ENCODE results near the gene FAAP100.
"Not testable (repeated sequence)": the region's sequence is repeated elsewhere in the genome, so short reads cannot be mapped to it uniquely, and the experiment has no call there.

FAAP100 gene

DNA sequence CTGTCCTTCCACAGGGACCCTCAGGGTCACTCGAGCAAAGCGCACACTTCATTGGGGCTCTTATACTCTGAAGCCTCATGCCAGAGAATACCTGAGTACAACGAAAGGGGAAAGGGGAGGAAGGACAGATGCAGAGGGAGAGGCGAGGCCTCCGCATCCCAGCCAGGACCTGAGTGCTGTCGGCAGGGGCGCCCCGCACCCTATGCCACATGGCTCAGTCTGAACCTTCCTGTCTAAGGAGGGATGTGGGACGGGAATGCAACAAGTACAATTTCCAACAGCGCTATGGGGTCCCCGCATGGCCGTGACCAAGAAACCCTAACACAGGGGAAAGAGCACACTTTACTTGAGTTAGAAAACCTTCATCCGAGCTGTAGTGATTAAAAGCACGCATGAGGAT lies 39.8 kb upstream of the FAAP100 start:
- TF ChIP-seq, protein P1, sequence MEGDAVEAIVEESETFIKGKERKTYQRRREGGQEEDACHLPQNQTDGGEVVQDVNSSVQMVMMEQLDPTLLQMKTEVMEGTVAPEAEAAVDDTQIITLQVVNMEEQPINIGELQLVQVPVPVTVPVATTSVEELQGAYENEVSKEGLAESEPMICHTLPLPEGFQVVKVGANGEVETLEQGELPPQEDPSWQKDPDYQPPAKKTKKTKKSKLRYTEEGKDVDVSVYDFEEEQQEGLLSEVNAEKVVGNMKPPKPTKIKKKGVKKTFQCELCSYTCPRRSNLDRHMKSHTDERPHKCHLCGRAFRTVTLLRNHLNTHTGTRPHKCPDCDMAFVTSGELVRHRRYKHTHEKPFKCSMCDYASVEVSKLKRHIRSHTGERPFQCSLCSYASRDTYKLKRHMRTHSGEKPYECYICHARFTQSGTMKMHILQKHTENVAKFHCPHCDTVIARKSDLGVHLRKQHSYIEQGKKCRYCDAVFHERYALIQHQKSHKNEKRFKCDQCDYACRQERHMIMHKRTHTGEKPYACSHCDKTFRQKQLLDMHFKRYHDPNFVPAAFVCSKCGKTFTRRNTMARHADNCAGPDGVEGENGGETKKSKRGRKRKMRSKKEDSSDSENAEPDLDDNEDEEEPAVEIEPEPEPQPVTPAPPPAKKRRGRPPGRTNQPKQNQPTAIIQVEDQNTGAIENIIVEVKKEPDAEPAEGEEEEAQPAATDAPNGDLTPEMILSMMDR (IDR thresholded peaks at IDR 0.05; ENCODE audit: low read depth, low read length) = no peak
- Histone ChIP-seq H3K4me1 (no peaks in the 10 kb centered on the region), H3K4me3 (ENCODE audit: low read depth, low read length) (no peak overlapping the region), H3K27me3 (no peaks in the 10 kb centered on the region), H3K36me3 (peaks cover 78% of the 10 kb centered on the region), H3K9me3 (no peaks in the 10 kb centered on the region)
- DNase-seq = no peak

DNA sequence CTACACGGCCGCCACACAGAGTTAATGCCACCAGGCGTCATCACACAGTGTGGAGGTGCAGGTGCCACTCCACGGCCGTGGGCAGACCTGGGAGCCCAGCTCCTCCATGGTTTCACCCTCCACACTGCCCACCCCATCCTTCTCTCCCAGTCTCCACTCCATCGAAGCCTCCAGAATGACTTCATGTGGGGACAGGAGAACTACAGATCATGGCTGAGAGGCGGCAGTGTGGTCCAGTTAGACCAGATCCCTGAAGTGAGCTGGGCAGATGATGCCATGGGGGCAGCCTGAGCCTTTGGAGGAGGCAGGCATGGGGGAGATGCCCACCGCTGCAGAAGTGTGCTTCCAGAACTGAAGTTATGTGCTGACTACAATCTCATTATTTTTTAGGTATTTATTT lies 38.0 kb upstream of the FAAP100 start:
- Histone ChIP-seq H3K9me3 (no peaks in the 10 kb centered on the region), H3K36me3 (peaks cover 80% of the 10 kb centered on the region)
- TF ChIP-seq, protein P1 (IDR thresholded peaks at IDR 0.05; ENCODE audit: low read depth, low read length) = no peak

DNA sequence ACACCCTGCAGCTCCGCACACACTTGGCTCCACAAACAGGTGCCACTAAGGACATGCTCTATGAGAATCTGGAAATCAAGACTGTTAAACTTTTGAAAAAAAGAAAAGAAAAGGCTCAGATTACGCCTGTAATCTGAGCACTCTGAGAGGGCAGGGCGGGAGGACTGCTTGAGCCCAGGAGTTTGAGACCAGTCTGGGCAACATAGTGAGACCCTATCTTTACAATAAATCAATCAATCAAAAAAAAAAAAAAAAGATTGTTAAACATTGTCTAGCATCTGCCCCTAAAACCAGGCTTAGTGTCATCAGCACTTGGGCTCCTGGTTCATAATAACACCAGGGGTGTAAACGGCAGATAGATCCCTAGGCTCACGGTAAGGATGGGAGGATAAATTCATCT lies 37.5 kb upstream of the FAAP100 start:
- TF ChIP-seq, protein P1 (IDR thresholded peaks at IDR 0.05; ENCODE audit: low read depth, low read length) = no peak
- no peak for DNase-seq

More for the DNA sequence above, 38.0 kb upstream of the FAAP100 start:
- DNase-seq = no peak
- Histone ChIP-seq H3K27me3 (no peaks in the 10 kb centered on the region), H3K4me3 (ENCODE audit: low read depth, low read length) (no peak overlapping the region), H3K4me1 (no peaks in the 10 kb centered on the region)

DNA sequence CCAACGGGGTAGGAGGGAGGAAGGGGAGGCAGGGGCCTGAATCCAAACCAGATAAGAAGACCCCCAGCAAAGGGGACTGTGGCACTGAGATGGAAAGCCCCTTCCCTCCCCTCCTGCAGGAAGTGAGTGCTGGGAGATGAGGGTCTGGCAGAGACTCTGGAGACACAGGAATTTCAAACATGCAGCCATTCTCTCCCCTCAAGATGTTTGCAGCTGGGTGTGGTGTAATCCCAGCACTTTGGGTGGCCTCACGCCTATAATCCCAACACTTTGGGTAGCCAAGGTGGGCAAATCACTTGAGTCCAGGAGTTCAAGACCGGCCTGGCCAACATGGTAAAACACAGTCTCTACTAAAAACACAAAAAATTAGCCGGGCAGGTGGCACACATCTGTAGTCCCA lies 33.9 kb upstream of the FAAP100 start:
- peaks cover 79% of the 10 kb centered on the region for H3K36me3 ChIP-seq
- no peak overlapping the region for H3K4me3 ChIP-seq (ENCODE audit: low read depth, low read length)
- no peaks in the 10 kb centered on the region for H3K4me1 ChIP-seq
- TF ChIP-seq, protein P1 (IDR thresholded peaks at IDR 0.05; ENCODE audit: low read depth, low read length) = no peak
- H3K9me3 ChIP-seq = no peaks in the 10 kb centered on the region
- DNase-seq = no peak
- H3K27me3 ChIP-seq = no peaks in the 10 kb centered on the region

More for the DNA sequence above, 37.5 kb upstream of the FAAP100 start:
- peaks cover 77% of the 10 kb centered on the region for H3K36me3 ChIP-seq
- H3K4me1 ChIP-seq = no peaks in the 10 kb centered on the region
- no peaks in the 10 kb centered on the region for H3K9me3 ChIP-seq
- no peaks in the 10 kb centered on the region for H3K27me3 ChIP-seq
- H3K4me3 ChIP-seq (ENCODE audit: low read depth, low read length) = no peak overlapping the region

DNA sequence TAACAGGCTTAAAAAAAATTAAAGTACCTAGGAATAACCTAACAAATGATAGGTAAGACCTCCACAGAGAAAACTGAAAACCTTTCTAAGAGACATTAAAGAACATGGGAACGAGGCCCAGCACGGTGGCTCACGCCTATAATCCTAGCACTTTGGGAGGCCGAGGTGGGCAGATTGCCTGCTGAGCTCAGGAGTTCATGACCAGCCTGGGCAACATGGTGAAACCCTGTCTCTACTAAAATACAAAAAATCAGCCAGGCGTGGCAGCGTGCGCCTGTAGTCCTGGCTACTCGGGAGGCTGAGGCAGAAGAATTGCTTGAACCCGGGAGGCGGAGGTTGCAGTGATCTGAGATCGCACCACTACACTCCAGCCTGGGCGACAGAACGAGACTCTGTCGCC lies 32.6 kb upstream of the FAAP100 start:
- peaks cover 76% of the 10 kb centered on the region for H3K36me3 ChIP-seq
- DNase-seq; H3K4me3 ChIP-seq (ENCODE audit: low read depth, low read length); H3K9me3 ChIP-seq; H3K4me1 ChIP-seq; H3K27me3 ChIP-seq: not testable (repeated sequence)

DNA sequence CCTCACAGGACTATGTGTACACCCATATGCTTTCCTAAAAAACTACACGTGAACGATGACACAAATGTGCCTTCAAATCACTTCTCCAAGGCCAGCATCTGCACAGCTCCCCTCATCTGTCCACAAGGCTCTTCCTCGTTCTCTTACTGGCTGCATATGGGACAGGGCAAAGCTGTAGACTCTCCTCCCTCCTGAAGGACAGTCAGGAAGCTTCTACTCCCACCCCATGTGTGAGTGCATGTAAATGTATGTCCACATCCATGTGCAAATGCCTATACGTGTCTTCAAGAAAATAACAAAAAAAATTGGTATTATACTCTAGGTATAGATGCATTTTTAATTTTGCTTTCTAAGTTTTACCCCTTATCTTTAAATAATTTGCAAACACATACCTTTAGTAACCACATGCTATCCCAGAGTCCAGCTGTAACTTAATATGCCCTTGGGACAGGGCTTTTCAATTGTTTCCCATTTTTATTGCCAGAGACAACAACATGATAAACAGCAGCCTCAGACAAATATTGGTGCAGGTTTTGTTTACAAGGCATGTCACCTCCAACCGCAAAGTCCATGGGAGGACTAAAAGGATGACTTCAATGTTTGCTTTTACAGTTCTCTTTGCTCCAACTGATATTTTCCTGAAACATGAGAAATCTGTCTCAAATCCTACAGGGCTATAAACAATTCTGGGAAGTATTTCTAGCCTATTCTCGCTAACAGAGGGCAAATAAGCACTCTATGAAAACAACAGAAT lies 31.6 kb upstream of the FAAP100 start:
- peaks cover 78% of the 10 kb centered on the region for H3K36me3 ChIP-seq
- TF ChIP-seq, protein P1 (IDR thresholded peaks at IDR 0.05; ENCODE audit: low read depth, low read length) = no peak
- no peak for DNase-seq
- H3K4me3 ChIP-seq (ENCODE audit: low read depth, low read length) = no peak overlapping the region
- H3K4me1 ChIP-seq = no peaks in the 10 kb centered on the region
- H3K27me3 ChIP-seq = no peaks in the 10 kb centered on the region
- no peaks in the 10 kb centered on the region for H3K9me3 ChIP-seq

Measured in BE2C (cell line).